ENCODE measurements around the gene TMTC1.

TMTC1 gene

GRCh38 chr12:29531471-29531870, 252.3 kb downstream of the TMTC1 start:
- no peak for ATAC-seq
- TF ChIP-seq ZFP3 (CRISPR knock-in tag; IDR thresholded peaks at IDR 0.05) (no peak), GLIS3 (CRISPR knock-in tag; IDR thresholded peaks at IDR 0.05) (no peak), PATZ1 (CRISPR knock-in tag; IDR thresholded peaks at IDR 0.05; ENCODE audit: borderline replicate concordance) (no peak), ZC3H10 (CRISPR knock-in tag; IDR thresholded peaks at IDR 0.05) (no peak), PPARA (CRISPR knock-in tag; IDR thresholded peaks at IDR 0.05; ENCODE audit: borderline replicate concordance) (no peak), RARB (CRISPR knock-in tag; IDR thresholded peaks at IDR 0.05) (no peak), CSRNP3 (CRISPR knock-in tag; IDR thresholded peaks at IDR 0.05) (no peak), ZNF70 (CRISPR knock-in tag; IDR thresholded peaks at IDR 0.05) (no peak), SNAI2 (CRISPR knock-in tag; IDR thresholded peaks at IDR 0.05) (no peak), TOX (CRISPR knock-in tag; IDR thresholded peaks at IDR 0.05; ENCODE audit: borderline replicate concordance) (no peak), ZNF8 (CRISPR knock-in tag; IDR thresholded peaks at IDR 0.05) (no peak), ZFP30 (CRISPR knock-in tag; IDR thresholded peaks at IDR 0.05) (no peak)

- ATAC-seq = no peak
These were observed 253.3 kb downstream of the TMTC1 start for GRCh38 chr12:29530436-29530835.

More at GRCh38 chr12:29530436-29530835, 253.3 kb downstream of the TMTC1 start:
- no peak for TF ChIP-seq POU6F1 (CRISPR knock-in tag; IDR thresholded peaks at IDR 0.05; ENCODE audit: borderline replicate concordance, low read depth)
- no peak for TF ChIP-seq SNAI2 (CRISPR knock-in tag; IDR thresholded peaks at IDR 0.05)
- TF ChIP-seq PPARA (CRISPR knock-in tag; IDR thresholded peaks at IDR 0.05; ENCODE audit: borderline replicate concordance) = no peak
- TF ChIP-seq ARNTL (CRISPR knock-in tag; IDR thresholded peaks at IDR 0.05; ENCODE audit: borderline replicate concordance, low read depth) = no peak
- TF ChIP-seq CSDC2 (CRISPR knock-in tag; IDR thresholded peaks at IDR 0.05) = no peak
- no peak for TF ChIP-seq PATZ1 (CRISPR knock-in tag; IDR thresholded peaks at IDR 0.05; ENCODE audit: borderline replicate concordance)
- no peak for TF ChIP-seq TCF4 (CRISPR knock-in tag; IDR thresholded peaks at IDR 0.05; ENCODE audit: borderline replicate concordance)
- no peak for TF ChIP-seq CSRNP3 (CRISPR knock-in tag; IDR thresholded peaks at IDR 0.05)
- no peak for TF ChIP-seq CREB5 (CRISPR knock-in tag; IDR thresholded peaks at IDR 0.05; ENCODE audit: low read depth)
- TF ChIP-seq ZFP3 (CRISPR knock-in tag; IDR thresholded peaks at IDR 0.05) = no peak
- TF ChIP-seq ZFP30 (CRISPR knock-in tag; IDR thresholded peaks at IDR 0.05) = no peak
- no peak for TF ChIP-seq GLIS3 (CRISPR knock-in tag; IDR thresholded peaks at IDR 0.05)
- TF ChIP-seq RARB (CRISPR knock-in tag; IDR thresholded peaks at IDR 0.05) = no peak
- no peak for TF ChIP-seq BACH2 (CRISPR knock-in tag; IDR thresholded peaks at IDR 0.05; ENCODE audit: borderline replicate concordance)
- no peak for TF ChIP-seq ZNF70 (CRISPR knock-in tag; IDR thresholded peaks at IDR 0.05)
- TF ChIP-seq ZNF8 (CRISPR knock-in tag; IDR thresholded peaks at IDR 0.05) = no peak
